HG02970 (cell line): ENCODE results near the gene RAD51AP1.

ENCODE experiments used
- ATAC-seq: cut with Tn5 transposase; IDR thresholded peaks from one replicate; pipeline ENCODE4 v1.9.1; 2021; ENCODE audit warnings: mild to moderate bottlenecking, moderate library complexity, moderate number of reproducible peaks; ENCODE audit not compliant: unreplicated experiment, low FRiP score

The RAD51AP1 gene

DNA sequence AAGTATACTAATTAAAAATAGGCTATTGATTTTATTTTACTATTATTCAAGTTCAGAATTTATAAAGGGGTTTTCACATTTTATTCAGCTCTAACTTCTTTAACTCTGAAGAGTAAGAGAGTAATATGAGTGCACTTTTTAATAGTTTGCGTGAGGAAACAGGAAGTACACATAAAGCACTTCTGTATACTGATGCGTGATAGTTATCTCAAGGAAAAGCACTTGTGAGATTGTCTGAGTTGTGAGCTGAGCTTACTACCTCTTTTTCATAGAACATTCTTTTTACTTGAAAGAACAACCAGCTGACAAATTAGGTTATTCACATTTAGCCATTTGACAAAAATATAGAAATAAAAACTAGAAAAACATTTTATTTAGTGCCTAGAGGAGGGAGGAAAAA is 1.9 kb downstream of the RAD51AP1 start:
- no peak for ATAC-seq

DNA sequence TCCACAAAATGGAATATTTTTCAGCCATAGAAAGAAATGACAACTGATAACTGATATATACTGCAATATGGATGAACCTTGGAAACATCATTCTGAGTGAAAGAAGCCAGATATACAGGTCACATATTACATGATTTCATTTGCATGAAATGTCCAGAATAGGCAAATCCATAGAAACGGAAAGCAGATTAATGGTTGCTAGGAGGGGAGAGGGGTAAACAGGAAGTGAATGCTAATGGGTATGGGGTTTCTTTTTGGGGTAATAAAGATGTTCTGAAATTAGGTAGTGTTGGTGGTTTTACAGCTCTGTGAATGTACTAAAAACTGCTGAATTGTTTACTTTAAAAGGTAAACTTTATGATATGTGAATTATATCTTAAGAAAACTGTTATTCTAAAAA is 6.5 kb downstream of the RAD51AP1 start:
- ATAC-seq = no peak

DNA sequence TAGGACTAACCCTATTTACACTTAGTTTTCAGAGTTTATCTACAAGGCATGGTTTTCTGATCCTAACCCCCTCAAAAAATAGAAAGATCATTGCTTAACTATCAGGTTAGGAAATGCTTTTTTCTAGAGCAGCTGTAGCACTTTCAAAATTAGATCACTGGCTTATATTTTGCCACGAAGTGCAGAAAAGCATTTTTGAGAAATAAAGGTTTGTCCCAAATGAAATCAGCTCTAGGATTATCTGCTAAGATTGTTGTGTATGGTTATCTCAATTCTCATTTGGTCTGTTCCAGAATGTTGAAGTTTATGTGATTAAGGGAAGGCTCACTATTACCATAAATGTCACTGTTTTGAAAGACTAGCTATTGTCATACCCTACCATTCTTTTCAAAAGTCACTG is 13.5 kb downstream of the RAD51AP1 start:
- no peak for ATAC-seq

- no peak for ATAC-seq
These were observed 15.3 kb downstream of the RAD51AP1 start for GRCh38 chr12:4553943-4554342.

DNA sequence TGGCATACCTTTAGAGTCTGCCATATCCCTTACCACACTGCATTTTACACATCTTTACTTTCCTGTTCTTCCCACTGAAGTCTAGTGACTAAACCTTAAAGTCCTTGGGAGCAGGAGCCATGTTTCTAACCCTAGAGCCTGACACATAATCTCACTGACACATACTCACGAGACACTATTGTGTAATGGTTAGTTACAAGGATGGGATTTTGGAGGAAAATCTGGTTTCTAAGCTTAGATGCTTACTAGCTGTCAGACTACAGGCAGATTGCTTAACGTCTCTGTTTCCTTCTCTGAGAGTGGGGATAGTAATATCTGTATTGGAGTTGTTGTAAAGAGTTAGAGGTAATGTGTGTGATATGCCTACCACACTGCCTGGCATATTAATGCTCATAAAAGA is 17.1 kb downstream of the RAD51AP1 start:
- ATAC-seq = no peak

DNA sequence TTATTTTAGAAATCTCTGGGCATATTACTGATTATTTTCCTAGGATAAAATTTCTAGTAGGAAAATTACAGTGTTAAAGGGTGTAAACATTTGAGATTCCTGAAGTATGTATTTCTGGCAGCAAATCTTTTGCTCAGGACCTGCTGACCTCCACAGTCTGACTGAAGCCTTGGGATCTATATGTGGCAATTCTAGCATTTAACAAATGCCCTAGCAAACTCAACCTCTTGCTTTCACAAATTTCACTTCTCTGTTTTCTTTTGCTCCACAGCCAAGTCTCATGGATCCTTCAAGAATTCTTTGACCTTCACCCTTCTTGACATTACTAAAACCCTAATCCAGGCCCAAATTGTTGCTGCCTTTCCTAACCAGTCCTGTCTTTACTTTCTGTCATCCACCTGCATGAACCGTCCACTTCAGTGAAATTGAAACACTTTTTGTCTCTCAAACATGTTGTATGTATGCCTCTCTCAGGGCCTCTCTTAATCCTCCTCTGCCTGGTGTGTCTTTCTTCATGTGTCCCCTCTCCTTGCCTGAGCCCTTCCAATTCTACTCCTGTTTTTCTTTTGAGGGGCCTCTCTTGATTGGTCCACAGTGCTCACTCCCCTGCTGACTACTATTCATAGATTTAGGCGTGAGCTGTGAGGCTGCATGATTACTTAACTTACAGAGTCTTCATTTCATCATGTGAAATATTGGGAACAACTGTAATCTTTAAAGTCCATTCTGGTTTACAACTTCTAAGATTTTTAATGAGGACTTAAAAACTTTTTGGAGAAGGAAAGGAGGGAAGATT is 18.2 kb downstream of the RAD51AP1 start:
- ATAC-seq = no peak

GRCh38 chr12:4557586-4557985 is 18.9 kb downstream of the RAD51AP1 start:
- ATAC-seq = no peak

DNA sequence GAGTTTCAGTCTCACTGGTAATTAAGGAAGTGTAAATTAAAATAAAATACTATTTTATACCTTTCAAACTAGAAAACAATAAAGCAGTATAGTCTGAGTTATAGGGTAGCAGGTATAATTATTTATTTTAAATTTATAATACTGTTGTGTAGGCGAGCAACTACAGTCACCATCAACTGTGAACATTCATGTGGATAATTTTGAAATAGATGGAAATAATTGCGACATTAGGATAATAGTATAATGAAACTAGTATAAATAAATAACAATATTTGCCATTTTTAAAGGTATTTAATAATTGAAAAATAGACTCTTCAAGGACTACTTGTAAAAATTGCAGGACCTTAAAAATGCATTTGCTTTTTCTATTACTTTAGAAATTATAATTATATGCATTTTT is 19.5 kb downstream of the RAD51AP1 start:
- no peak for ATAC-seq

GRCh38 chr12:4562034-4562657 is 23.5 kb downstream of the RAD51AP1 start, which contains the start of gene DYRK4:
TSS of gene DYRK4 (plus strand) at chr12:4562208. CDS start at chr12:4562246, 38 bp downstream.
- ATAC-seq = no peak

- no peak for ATAC-seq
These were observed 24.6 kb downstream of the RAD51AP1 start for GRCh38 chr12:4563336-4563735.

GRCh38 chr12:4564818-4565217 is 26.1 kb downstream of the RAD51AP1 start:
- ATAC-seq = no peak

DNA sequence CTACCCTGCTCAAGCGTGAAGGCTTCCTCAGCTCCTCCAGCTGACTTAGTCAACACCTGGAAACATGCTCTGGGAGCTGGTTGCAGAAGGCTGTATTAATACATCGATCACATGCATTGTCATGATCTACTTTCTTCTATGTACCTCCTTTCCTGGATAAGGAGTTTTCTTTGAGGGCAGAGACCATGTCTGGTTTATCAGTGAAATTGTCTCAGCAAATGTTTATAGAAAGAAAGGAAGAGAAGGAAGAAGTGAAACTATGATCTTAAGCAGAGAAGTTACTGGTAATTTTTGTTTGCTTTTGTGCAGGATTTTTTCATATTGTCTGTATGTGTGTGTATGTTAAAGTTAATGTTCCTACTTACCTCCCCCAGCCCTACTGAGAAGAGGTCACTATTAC is 27.8 kb downstream of the RAD51AP1 start:
- ATAC-seq = no peak

GRCh38 chr12:4567073-4567881 is 28.6 kb downstream of the RAD51AP1 start:
- ATAC-seq = no peak

DNA sequence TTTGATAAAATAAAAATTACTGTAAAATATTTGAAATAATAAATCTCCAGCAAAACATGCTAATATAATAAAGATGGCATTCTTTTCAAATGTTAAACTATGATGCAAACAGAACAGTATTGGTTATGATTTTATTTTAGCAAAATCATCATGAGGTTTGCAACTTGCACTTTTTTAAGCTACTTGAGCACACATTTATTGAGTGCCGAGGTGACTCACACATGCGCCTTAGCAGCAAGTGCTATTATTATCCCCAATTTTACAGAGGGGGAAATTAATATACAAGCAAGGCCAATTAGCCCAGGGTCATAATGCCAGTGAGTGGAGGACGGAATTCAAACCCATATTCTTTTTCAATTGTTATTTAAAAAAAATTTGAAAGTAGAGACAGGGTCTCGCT is 30.6 kb downstream of the RAD51AP1 start:
- no peak for ATAC-seq

DNA sequence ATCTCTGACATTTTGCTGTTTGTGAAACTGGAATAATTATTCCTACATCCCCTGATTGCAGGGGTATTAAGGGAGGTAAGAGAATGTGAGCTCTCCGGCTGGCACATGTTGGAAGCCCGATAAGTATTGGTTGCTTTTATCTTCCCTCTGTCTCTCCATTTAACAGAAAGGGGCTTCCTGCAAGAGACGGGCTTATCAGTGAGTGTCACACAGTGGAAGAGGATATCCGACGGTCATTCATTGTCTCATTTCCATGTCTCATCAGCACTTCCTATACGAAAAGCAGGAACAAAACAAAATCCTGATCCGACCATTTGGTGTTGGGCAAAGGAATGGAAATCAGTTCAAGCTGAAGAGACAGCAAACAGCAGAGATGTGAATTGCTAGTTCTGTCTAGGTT is 34.0 kb downstream of the RAD51AP1 start:
- ATAC-seq = no peak

DNA sequence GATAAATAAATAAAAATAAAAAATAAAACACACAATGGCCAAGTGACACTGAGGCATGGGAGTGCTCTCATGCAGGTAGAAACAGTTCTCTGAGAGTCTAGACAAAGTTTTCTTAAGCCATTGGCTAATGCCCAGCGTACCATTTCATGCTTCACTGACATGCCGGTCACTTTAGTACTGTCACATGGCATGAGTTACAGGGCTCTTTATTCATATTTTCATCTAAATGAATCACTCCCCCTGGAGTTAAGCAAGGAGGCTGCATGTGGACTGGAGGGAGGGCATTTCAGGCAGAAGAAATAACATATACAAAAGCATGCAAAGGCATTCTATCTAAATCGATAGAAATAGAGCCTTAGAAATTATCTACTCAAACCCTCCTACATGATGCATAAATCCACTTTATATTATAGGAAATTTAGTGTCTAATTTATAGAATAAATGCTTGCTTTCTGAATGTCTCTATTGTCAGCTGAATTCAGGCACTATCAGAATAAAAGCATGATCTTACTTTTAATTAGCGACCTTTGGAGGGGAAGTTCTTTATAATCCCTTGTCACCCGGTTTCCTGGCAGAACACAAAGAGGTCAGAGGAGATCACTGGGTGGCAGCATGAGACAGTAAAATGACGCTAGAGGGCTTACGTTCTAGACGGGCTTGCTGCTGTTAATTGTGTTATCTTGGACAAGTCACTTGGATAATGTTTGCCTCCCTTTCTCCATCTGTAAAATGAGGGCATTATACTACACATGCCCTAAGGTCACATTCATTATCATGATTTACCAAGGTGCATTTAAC is 40.8 kb downstream of the RAD51AP1 start:
- no peak for ATAC-seq

- ATAC-seq = no peak
These were observed 41.6 kb downstream of the RAD51AP1 start for GRCh38 chr12:4580281-4580688.

- ATAC-seq = no peak
These were observed 45.6 kb downstream of the RAD51AP1 start for GRCh38 chr12:4584281-4584680.

DNA sequence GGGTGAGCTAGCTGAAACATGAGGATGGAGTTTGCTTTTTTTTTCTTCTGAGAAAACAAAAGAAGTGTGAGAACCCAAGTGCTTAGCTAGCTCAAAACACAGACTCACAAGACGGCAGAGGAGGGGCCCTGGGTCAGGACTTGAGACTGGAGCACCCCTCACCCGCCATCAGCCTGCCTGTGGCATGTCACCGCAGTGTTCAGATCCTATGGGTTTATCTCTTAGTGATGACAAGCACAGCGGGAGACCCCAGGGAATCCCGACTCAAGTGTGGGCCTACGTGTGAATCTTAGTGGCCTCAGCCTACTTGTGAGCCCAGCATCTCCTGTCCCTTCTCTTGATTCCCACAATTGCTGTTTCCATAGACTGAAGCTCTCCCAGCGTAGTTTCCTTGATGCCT is 46.2 kb downstream of the RAD51AP1 start:
- ATAC-seq = no peak

DNA sequence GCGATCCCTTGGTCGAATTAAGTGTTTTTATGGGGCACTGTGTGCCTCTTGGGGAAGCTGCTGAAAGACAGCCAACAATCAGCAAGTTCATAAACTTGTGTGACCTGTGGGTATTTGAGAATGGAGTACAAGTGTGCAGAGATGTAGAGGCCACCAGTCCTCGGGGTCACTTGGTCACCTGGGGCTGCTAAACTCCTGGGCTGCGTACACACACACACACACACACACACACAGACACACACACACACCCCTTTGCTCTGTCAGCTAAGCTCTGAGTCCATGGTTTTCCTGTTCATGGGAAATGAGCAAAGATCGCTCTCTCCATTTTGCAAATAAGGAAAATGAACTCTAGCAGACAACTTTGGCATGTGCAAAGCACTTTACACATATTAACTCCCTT is 47.8 kb downstream of the RAD51AP1 start:
- ATAC-seq = no peak
